HG03521 (cell line): ENCODE results near the gene ZFTA.

Source experiments
- ATAC-seq: cut with Tn5 transposase; IDR thresholded peaks from one replicate; pipeline ENCODE4 v1.9.1; 2021; ENCODE audit warnings: mild to moderate bottlenecking, moderate library complexity; ENCODE audit not compliant: unreplicated experiment

Gene ZFTA

DNA sequence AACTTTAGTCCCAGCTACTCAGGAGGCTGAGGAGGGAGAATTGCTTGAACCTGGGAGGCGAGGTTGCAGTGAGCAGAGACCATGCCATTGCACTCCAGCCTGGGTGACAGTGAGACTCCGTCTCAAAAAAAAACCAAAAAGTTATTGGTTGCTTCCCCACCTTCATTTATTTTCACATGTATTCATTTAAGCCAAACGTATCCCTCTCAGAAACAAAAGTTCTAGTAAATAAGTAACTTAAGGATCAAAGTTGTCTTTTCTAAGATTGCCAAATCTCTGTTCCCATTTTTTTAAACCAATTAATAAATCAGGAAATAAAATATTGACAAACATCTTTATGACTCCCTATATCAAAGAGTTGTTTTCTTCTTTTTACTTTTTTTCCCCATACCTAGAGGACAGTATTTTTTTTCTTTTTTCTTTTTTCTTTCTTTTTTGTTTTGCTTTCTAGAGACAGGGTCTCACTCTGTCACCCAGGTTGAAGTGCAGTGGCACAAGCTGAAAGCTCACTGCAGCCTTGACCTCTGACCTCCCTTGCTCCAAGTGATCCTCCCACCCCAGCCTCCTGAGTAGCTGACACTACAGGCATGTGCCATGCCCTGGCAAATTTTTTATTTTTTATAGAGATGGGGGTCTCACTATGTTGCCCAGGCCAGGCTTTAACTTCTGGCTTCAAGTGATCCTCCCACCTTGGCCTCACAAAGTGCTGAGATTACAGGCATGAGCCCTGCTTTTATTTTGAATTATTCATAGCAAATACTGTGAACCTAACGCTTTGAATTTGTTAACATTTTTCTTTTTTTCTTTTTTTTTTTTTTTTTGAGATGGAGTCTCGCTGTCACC is 11.4 kb downstream of the ZFTA start:
- no peak for ATAC-seq

DNA sequence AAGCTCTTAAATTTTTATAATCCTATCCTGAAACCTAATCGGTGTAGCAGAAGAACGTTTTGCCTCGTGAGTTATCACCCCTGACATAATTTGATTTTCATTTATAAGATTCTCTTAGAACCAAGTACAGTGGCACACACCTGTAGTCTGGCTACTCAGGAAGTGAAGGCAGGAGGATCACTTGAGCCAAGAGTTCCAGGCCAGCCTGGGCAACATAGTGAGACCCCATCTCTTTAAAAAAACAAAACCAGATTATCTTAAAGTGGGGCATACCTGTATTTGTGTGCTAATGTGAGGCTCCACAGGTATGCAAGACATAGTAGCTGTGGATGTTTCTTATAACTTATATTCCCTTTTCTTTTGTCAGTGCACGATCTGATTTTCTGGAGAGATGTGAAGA is 19.0 kb downstream of the ZFTA start:
- ATAC-seq, result no peak

DNA sequence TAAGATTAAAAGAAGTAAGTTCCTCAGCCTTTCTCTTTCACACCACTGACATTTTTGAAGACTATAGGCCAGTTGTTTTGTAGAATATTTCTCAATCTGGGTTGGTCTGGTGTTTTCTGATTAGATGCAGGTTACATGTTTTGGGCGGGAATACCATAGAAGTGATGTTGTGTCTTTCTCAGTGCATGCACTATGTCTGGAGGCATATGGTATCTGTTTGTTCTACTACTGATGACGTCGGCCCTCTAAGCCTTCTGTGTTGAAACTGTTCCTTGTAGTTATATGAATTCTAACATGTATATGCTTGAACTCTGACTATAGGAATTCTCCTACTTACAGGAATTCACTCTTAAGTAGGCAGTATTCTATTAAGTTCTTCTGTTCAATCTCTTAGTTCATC is 21.6 kb downstream of the ZFTA start:
- no peak for ATAC-seq

DNA sequence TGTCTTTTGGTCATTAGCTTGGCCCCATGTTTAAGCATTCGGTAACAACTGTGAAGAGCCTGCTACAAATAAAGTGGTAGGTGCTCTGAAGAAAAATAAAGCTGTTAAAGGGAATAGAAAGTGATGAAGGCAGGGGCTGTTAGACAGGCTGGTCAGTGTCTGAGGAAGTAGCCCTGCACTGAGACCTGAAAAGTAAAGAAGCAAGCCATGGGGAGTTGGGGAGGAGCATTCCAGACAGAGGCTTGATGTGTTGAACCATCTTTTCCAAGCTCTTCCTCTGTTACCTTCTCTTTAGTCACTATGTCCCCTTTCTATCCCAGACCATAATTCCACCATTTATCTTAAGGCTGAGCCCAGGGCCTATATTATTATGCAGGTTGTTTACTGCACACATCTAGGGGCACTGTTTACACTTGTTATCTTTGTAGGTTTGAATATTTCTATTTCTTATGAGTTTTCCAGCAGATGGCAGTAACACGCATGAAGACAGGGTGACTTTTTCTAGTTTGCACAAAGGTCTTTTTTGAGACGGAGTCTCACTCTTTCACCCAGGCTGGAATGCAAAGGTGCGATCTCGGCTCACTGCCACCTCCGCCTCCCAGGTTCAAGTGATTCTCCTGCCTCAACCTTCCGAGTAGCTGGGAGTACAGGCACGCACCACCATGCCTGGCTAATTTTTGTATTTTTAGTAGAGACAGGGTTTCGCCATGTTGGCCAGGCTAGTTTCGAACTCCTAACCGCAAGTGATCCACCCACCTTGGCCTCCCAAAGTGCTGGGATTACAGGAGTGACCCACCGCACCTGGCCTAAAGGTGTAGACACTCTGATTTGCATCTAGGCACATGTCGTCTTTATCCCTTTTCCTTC is 23.0 kb downstream of the ZFTA start:
- ATAC-seq, result no peak

GRCh38 chr11:63738720-63739360 is 29.7 kb downstream of the ZFTA start:
- no peak for ATAC-seq

GRCh38 chr11:63737718-63738117 is 30.9 kb downstream of the ZFTA start:
- ATAC-seq, result no peak

DNA sequence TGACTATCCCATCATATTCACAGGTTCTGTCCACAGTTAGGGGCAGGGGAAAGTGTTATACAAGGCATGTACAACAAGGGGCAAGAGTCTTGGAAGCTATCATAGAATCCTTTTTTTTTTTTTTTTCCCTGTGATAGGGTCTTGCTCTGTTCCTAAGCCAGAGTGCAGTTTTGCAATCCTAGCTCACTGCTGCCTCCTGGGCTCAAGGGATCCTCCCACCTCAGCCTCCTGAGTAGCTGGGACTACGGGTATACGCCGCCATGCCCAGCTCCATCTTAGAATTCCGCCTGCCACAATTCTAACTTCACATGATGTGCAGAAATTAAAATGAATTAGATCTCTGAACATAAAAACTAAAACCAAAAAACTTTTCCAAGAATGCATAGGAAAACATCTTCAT is 31.7 kb downstream of the ZFTA start:
- ATAC-seq, result no peak

- ATAC-seq, result no peak
These were observed 39.2 kb downstream of the ZFTA start for GRCh38 chr11:63729326-63729725.

DNA sequence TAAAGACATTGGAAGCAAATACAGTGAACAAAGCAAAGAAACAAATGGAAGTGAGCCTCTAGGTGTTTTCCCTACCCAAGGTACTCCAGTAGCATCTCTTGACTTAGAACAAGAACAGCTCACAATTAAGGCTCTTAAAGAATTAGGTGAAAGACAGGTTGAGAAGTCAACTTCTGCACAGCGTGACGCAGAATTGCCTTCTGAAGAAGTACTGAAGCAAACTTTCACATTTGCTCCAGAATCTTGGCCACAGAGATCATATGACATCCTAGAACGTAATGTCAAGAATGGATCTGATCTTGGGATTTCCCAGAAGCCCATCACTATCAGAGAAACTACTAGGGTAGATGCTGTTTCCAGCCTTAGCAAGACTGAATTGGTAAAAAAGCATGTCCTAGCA is 48.0 kb downstream of the ZFTA start:
- no peak for ATAC-seq

DNA sequence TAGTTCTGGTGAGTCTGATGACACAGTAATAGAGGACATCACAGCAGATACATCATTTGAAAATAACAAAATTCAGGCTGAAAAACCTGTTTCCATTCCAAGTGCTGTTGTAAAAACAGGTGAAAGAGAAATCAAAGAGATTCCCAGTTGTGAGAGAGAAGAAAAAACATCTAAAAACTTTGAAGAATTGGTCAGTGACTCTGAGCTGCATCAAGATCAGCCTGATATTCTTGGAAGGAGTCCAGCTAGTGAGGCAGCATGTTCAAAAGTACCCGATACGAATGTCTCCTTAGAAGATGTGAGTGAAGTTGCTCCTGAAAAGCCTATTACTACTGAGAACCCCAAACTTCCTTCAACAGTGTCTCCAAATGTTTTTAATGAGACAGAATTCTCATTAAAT is 48.6 kb downstream of the ZFTA start:
- no peak for ATAC-seq

- ATAC-seq, result no peak
These were observed 49.6 kb downstream of the ZFTA start for GRCh38 chr11:63719001-63719400.
